ENCODE results near the gene SQSTM1.

- TF ChIP-seq CTCF (IDR thresholded peaks at IDR 0.05): no peak
- TF ChIP-seq, protein P1, sequence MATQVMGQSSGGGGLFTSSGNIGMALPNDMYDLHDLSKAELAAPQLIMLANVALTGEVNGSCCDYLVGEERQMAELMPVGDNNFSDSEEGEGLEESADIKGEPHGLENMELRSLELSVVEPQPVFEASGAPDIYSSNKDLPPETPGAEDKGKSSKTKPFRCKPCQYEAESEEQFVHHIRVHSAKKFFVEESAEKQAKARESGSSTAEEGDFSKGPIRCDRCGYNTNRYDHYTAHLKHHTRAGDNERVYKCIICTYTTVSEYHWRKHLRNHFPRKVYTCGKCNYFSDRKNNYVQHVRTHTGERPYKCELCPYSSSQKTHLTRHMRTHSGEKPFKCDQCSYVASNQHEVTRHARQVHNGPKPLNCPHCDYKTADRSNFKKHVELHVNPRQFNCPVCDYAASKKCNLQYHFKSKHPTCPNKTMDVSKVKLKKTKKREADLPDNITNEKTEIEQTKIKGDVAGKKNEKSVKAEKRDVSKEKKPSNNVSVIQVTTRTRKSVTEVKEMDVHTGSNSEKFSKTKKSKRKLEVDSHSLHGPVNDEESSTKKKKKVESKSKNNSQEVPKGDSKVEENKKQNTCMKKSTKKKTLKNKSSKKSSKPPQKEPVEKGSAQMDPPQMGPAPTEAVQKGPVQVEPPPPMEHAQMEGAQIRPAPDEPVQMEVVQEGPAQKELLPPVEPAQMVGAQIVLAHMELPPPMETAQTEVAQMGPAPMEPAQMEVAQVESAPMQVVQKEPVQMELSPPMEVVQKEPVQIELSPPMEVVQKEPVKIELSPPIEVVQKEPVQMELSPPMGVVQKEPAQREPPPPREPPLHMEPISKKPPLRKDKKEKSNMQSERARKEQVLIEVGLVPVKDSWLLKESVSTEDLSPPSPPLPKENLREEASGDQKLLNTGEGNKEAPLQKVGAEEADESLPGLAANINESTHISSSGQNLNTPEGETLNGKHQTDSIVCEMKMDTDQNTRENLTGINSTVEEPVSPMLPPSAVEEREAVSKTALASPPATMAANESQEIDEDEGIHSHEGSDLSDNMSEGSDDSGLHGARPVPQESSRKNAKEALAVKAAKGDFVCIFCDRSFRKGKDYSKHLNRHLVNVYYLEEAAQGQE (IDR thresholded peaks at IDR 0.05; ENCODE audit: insufficient read depth in 1 of 2, low read depth in 2 of 2, low read length in 1 of 2): no peak
- no peak for TF ChIP-seq POLR2AphosphoS5 (IDR thresholded peaks at IDR 0.05; ENCODE audit: low read depth, low read length)
- no peak for TF ChIP-seq TCF7L2 (IDR thresholded peaks at IDR 0.05; ENCODE audit: low read depth, low read length)
These were observed 600 bp upstream of the SQSTM1 start for GRCh38 chr5:179820127-179820482.

Data from Panc1 (cell line).